ENCODE measurements around the gene SLIT1.

Gene SLIT1

GRCh38 chr10:97149079-97149531 lies 36.7 kb downstream of the SLIT1 start:
- no peak for TF ChIP-seq ZFX (IDR thresholded peaks at IDR 0.05)
- no peak for TF ChIP-seq CTCF (conservative IDR thresholded peaks at IDR 0.05)
- no peak overlapping the region for H3K27ac ChIP-seq

GRCh38 chr10:97144297-97144696 lies 41.5 kb downstream of the SLIT1 start:
- TF ChIP-seq ZFX (IDR thresholded peaks at IDR 0.05) = no peak
- no peak for TF ChIP-seq CTCF (conservative IDR thresholded peaks at IDR 0.05)
- H3K27ac ChIP-seq = no peak overlapping the region

- TF ChIP-seq CTCF (conservative IDR thresholded peaks at IDR 0.05) (no peak), ZFX (IDR thresholded peaks at IDR 0.05) (no peak)
- H3K27ac ChIP-seq = no peak overlapping the region
Observed at GRCh38 chr10:97142834-97143233, 42.9 kb downstream of the SLIT1 start.

- TF ChIP-seq ZFX (IDR thresholded peaks at IDR 0.05) (no peak), CTCF (conservative IDR thresholded peaks at IDR 0.05) (no peak)
- no peak overlapping the region for H3K27ac ChIP-seq
Observed at GRCh38 chr10:97140902-97141745, 44.6 kb downstream of the SLIT1 start.

- H3K27ac ChIP-seq = no peak overlapping the region
- TF ChIP-seq CTCF (conservative IDR thresholded peaks at IDR 0.05) (no peak), ZFX (IDR thresholded peaks at IDR 0.05) (no peak)
Observed at GRCh38 chr10:97140049-97140846, 45.5 kb downstream of the SLIT1 start.

GRCh38 chr10:97139651-97140048 lies 46.1 kb downstream of the SLIT1 start:
- no peak overlapping the region for H3K27ac ChIP-seq
- TF ChIP-seq ZFX (IDR thresholded peaks at IDR 0.05) (no peak), CTCF (conservative IDR thresholded peaks at IDR 0.05) (no peak)

GRCh38 chr10:97138846-97139245 lies 46.9 kb downstream of the SLIT1 start:
- H3K27ac ChIP-seq = no peak overlapping the region
- no peak for TF ChIP-seq CTCF (conservative IDR thresholded peaks at IDR 0.05)
- TF ChIP-seq ZFX (IDR thresholded peaks at IDR 0.05) = no peak

Measured in C4-2B (cell line).